Common myeloid progenitor, CD34-positive (primary cell): ENCODE data around the gene ZNF430. TPM values are rescaled to one million over a fixed set of nuclear protein-coding genes. Genes with fewer than 3 reads are reported as not detected.
"Not testable (repeated sequence)": the region's sequence is repeated elsewhere in the genome, so short reads cannot be mapped to it uniquely, and the experiment has no call there.

Source experiments
- CTCF ChIA-PET: fragments of 350-600 bp; sonication (Branson Sonifier 250); formaldehyde crosslinking; loops from one replicate; lab custom pipeline; 2021; ENCODE audit warnings: antibody characterized with exemption; lab: Charles Lee
- POLR2A ChIA-PET: fragments of 350-600 bp; sonication (Branson Sonifier 250); formaldehyde crosslinking; loops from one replicate; lab custom pipeline; 2021; ENCODE audit warnings: antibody characterized with exemption; lab: Charles Lee
- DNase-seq, 3 donors: peaks; one replicate each; pipeline versions ENCODE4 v3.0.0 to v3.0.0-alpha.2; 2013
- H3K27ac ChIP-seq, 2 experiments: 1 replicate in 1 of 2; 2 replicates in 1 of 2; pipeline ENCODE4 v1.7.0; 2013; ENCODE audit warnings: inconsistent platforms in 2 of 2, low read length in 2 of 2, mild to moderate bottlenecking in 2 of 2, low read depth in 1 of 2, moderate library complexity in 1 of 2; ENCODE audit not compliant: severe bottlenecking in 2 of 2, insufficient read depth in 1 of 2, poor library complexity in 1 of 2
- H3K27me3 ChIP-seq, 5 experiments: replicated peaks in 2 of 5; 1 replicate in 3 of 5; 2 replicates in 2 of 5; pipeline versions ENCODE4 v1.6.1 to v1.7.0; 2013; ENCODE audit warnings: low read length in 4 of 5, mild to moderate bottlenecking in 2 of 5, moderate library complexity in 2 of 5, inconsistent platforms in 1 of 5; ENCODE audit not compliant: insufficient read depth in 5 of 5, control insufficient read depth in 4 of 5
- H3K36me3 ChIP-seq, 4 experiments: 1 replicate in 2 of 4; 2 replicates in 2 of 4; pipeline versions ENCODE4 v1.6.1 to v1.7.0; 2013; ENCODE audit warnings: low read length in 3 of 4, control low read depth in 1 of 4, mild to moderate bottlenecking in 1 of 4; ENCODE audit not compliant: control insufficient read depth in 4 of 4, insufficient read depth in 4 of 4
- H3K4me1 ChIP-seq, 4 experiments: 1 replicate in 3 of 4; 2 replicates in 1 of 4; pipeline versions ENCODE4 v1.6.1 to v1.7.1; 2013; ENCODE audit warnings: low read length in 3 of 4, mild to moderate bottlenecking in 3 of 4, control low read depth in 1 of 4, inconsistent platforms in 1 of 4, moderate library complexity in 1 of 4; ENCODE audit not compliant: control insufficient read depth in 4 of 4, insufficient read depth in 4 of 4; ENCODE audit errors: control extremely low read depth in 1 of 4
- H3K4me3 ChIP-seq, 7 experiments: 1 replicate in 4 of 7; 2 replicates in 3 of 7; pipeline versions ENCODE4 v1.5.1 to v1.7.0; 2013; ENCODE audit warnings: mild to moderate bottlenecking in 7 of 7, low read length in 6 of 7, moderate library complexity in 6 of 7, inconsistent platforms in 2 of 7, low read depth in 2 of 7, control low read depth in 1 of 7; ENCODE audit not compliant: insufficient read depth in 4 of 7, control insufficient read depth in 1 of 7; ENCODE audit errors: extremely low read depth in 1 of 7
- H3K9me3 ChIP-seq, 5 experiments: 1 replicate in 4 of 5; 2 replicates in 1 of 5; pipeline versions ENCODE4 v1.6.1 to v1.7.1; 2013; ENCODE audit warnings: low read length in 4 of 5, mild to moderate bottlenecking in 2 of 5, inconsistent platforms in 1 of 5, low read depth in 1 of 5, moderate library complexity in 1 of 5; ENCODE audit not compliant: control insufficient read depth in 4 of 5, insufficient read depth in 2 of 5; ENCODE audit errors: control extremely low read depth in 1 of 5
- WGBS: methylation state at CpG from one replicate; pipeline ENCODE4 v1.1.5; 2013; ENCODE audit not compliant: insufficient coverage; 5-methylcytosine and 5-hydroxymethylcytosine counted together
- polyA plus RNA-seq: library from polyadenylated mRNA; unstranded; fragments of 120-200 nt; gene quantifications from one replicate; pipeline ENCODE4 v1.2.1, GENCODE V29; 2013

Gene ZNF430
- 11.5 TPM for polyA plus RNA-seq

GRCh38 chr19:21020298-21021227 lies at the start of gene ZNF430:
Gene ZNF430 (plus strand): TSS chr19:21020657. CDS start chr19:21020801, 144 bp downstream.
- WGBS = 0% methylated on average over 33 of the region's 44 CpGs
- ChIA-PET POLR2A (interaction anchor here (0.6 to 1.2 kb wide), 5 partner anchors 10 to 485 kb away, joined by 3 to 5 read pairs (median 3); partner anchors contain the start of genes ZNF429, ZNF431 and ZNF714), CTCF (no interaction called here)
- peak within 1 kb of the TSS; percentile 93 to 98 for H3K27ac ChIP-seq
- H3K9me3 ChIP-seq = no peaks in the 10 kb centered on the region
- peaks cover 0 to 29% (median 18%) of the 10 kb centered on the region in 4 experiments for H3K36me3 ChIP-seq
- no peaks in the 10 kb centered on the region for H3K27me3 ChIP-seq
- H3K4me3 ChIP-seq = peak within 1 kb of the TSS; percentile 80 to 100 (median 96)
- DNase-seq = peak; percentile 96 to 99 (median 99)
- peaks cover 0 to 14% (median 10%) of the 10 kb centered on the region in 4 experiments for H3K4me1 ChIP-seq

DNA sequence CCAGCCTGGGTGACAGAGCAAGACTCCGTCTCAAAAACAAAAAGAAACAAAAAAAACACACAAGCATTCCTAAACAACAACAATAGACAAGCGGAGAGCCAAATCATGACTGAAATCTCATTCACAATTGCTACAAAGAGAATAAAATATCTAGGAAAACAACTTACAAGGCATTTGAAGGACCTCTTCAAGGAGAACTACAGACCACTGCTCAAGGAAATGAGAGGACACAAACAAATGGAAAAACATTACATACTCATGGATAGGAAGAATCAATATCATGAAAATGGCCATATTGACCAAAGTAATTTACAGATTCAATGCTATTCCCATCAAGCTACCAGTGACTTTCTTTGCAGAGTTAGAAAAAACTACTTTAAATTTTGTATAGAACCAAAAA lies 27.7 kb upstream of the ZNF430 start:
- H3K4me3 ChIP-seq, H3K36me3 ChIP-seq, H3K4me1 ChIP-seq, H3K27ac ChIP-seq, H3K27me3 ChIP-seq, DNase-seq, POLR2A ChIA-PET: not testable (repeated sequence)
- CTCF ChIA-PET = interaction anchor here (1.4 kb wide), 1 partner anchor 17 kb away, joined by 3 read pairs; no protein-coding TSS in a partner anchor
- WGBS = no CpG with 5 or more reads among the region's 2 CpGs
- peaks cover 0 to 16% (median 4%) of the 10 kb centered on the region in 5 experiments for H3K9me3 ChIP-seq

DNA sequence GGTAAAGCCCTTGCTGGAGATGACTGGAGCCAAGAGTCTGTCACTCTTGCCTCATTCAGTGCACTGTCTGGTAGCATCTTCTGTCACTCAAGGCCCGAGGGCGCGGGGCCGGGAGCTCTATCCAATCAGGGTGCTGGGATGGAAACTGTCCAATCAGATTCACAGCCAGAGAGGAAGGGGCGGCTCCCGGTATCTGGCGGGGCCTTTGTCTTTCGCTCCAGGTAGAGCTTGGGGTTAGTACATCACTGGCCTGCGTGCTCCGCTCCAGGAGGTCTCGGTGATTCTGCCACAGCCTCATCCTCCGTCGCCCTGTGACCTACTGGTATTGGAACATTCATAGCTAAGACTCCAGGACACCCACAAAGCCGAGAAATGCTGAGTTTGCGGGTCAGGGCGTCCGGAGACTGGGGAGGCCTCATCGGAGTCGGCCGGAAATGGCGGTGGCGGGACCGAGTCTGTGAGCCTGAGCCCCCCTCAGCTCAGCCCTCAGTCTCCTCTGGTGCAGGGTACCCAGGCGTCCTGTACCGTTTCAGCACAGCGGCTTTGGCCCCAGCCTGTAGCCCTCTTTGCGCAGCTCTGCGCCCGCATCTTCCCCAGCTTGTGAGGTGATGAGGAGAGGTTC lies 20.6 kb upstream of the ZNF430 start:
- Histone ChIP-seq H3K4me1 (peaks cover 2 to 9% (median 6%) of the 10 kb centered on the region in 4 experiments), H3K36me3 (no peaks in the 10 kb centered on the region), H3K9me3 (peaks cover 0 to 2% (median 0%) of the 10 kb centered on the region in 5 experiments), H3K4me3 (peak overlapping the region; percentile 62 to 92 (median 82)), H3K27me3 (no peaks in the 10 kb centered on the region), H3K27ac (peak overlapping the region; percentile 33 to 60)
- 0% methylated on average over 27 of the region's 29 CpGs for WGBS
- DNase-seq = peak; percentile 92 to 97 (median 97)
- ChIA-PET CTCF (interaction anchor here (1.2 kb wide), 1 partner anchor 103 kb away, joined by 3 read pairs; no protein-coding TSS in a partner anchor), POLR2A (interaction anchor here (1.1 kb wide), 1 partner anchor 20 kb away, joined by 4 read pairs; the partner anchor contains the start of gene ZNF430)

DNA sequence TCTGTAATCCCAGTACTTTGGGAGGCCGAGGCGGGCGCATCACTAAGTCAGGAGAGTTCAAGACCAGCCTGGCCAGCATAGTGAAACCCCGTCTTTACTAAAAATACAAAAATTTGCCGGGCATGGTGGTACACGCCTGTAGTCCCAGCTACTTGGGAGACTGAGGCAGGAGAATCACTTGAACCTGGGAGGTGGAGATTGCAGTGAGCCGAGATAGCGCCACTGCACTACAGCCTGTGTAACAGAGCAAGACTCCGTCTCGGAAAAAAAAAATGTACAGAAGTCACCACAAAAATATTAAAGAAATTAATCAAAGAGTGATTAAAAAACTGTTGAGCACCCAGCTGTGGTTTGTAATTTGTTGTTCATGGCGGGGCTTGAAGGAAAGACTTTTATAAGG lies 781 bp downstream of the ZNF430 start:
- H3K9me3 ChIP-seq, CTCF ChIA-PET, H3K27me3 ChIP-seq: not testable (repeated sequence)
- H3K27ac ChIP-seq = peak overlapping the region; percentile 93 to 98
- POLR2A ChIA-PET = interaction anchor here (0.8 to 1.2 kb wide), 2 partner anchors 121 to 484 kb away, joined by 3 to 5 read pairs; partner anchors contain the start of genes ZNF429 and ZNF431
- peak in 2 of 3 donors; percentile 11 to 17 for DNase-seq
- peaks cover 0 to 14% (median 10%) of the 10 kb centered on the region in 4 experiments for H3K4me1 ChIP-seq
- 12% methylated on average over 9 of the region's 11 CpGs for WGBS
- H3K4me3 ChIP-seq = peak overlapping the region; percentile 80 to 100 (median 96)
- H3K36me3 ChIP-seq = peaks cover 0 to 35% (median 21%) of the 10 kb centered on the region in 4 experiments

DNA sequence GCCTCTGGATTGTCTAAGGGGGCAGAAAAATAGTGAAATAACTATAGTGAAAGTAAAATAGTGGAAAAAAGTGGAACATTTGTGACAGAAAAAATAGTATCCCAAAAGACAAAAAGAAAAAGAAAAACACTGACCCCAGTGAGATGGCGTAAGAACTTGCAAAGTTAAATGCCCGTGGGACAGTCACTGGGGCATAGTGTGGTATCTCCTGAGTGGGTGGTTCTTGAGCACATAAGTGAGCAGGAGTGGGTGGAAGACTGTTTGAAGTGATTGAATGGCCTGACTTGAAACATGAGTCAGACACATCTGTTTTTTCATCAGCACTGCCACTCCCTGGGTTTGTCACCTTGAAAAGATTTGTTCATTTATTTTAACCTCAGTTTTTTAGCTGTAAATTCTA lies 2.5 kb downstream of the ZNF430 start:
- DNase-seq = no peak
- ChIA-PET CTCF (interaction anchor here (1.3 kb wide), 1 partner anchor 15 kb away, joined by 3 read pairs; no protein-coding TSS in a partner anchor), POLR2A (no interaction called here)
- Histone ChIP-seq H3K27ac (no peak overlapping the region), H3K4me3 (no peak overlapping the region), H3K27me3 (no peaks in the 10 kb centered on the region), H3K36me3 (peaks cover 2 to 51% (median 27%) of the 10 kb centered on the region in 4 experiments), H3K4me1 (peaks cover 0 to 18% (median 10%) of the 10 kb centered on the region in 4 experiments), H3K9me3 (peaks cover 0 to 3% (median 2%) of the 10 kb centered on the region in 5 experiments)
- WGBS = 85% methylated on average over 2 of the region's 2 CpGs

DNA sequence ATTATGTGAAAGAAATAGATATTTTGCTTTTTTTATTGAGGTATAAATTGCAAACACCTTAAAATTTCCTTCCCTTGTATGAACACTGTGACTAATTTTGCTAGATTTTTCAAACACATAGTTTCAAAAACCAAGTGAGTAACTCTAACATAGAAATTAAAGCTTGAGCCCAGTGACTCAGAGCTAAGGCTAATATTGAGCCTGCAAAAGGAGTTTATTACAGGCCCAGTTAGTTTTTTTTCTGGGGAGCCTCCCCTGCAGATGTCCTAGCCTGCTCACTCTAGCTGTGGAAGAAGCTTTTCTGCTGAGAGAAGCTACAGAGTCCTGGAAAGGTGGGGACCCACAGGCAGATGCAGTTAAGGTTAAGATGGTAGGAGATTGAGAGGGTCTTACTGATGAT lies 3.4 kb downstream of the ZNF430 start:
- POLR2A ChIA-PET = interaction anchor here (0.6 kb wide), 1 partner anchor 88 kb away, joined by 3 read pairs; no protein-coding TSS in a partner anchor
- CTCF ChIA-PET = interaction anchor here (1.3 kb wide), 1 partner anchor 14 kb away, joined by 3 read pairs; no protein-coding TSS in a partner anchor
- Histone ChIP-seq H3K4me1 (peaks cover 0 to 18% (median 10%) of the 10 kb centered on the region in 4 experiments), H3K27me3 (no peaks in the 10 kb centered on the region), H3K36me3 (peaks cover 7 to 60% (median 32%) of the 10 kb centered on the region in 4 experiments), H3K27ac (no peak overlapping the region), H3K9me3 (peaks cover 0 to 5% (median 3%) of the 10 kb centered on the region in 5 experiments), H3K4me3 (no peak overlapping the region)
- DNase-seq = no peak
